ENCODE results near the gene DNAJC4. TPM values are rescaled to one million over a fixed set of nuclear protein-coding genes. Genes with fewer than 3 reads are reported as not detected.

DNAJC4 gene
- total and polyA plus RNA-seq, 11 donors: 31.2 to 123 (median 47.2) TPM

- no peak for ATAC-seq
- TF ChIP-seq CTCF (IDR thresholded peaks at IDR 0.05): no peak
- TF ChIP-seq POLR2A (IDR thresholded peaks at IDR 0.05): no peak
- H3K27me3 ChIP-seq: no peaks in the 10 kb centered on the region
- WGBS, 4 donors: 84 to 87% (median 85%) methylated on average over 15 to 18 of the region's 18 CpGs
- H3K36me3 ChIP-seq: peaks cover 0 to 63% (median 10%) of the 10 kb centered on the region in 9 donors
- peak overlapping the region in 7 of 12 donors; percentile 9 to 98 (median 88) for H3K27ac ChIP-seq
- intact Hi-C loops (cut with DNase I): no loop called here
- peak in 2 of 5 donors; percentile 24 to 59 for DNase-seq
- no peaks in the 10 kb centered on the region for H3K9me3 ChIP-seq
- H3K4me1 ChIP-seq: peaks cover 0 to 44% (median 26%) of the 10 kb centered on the region in 12 donors
- peak overlapping the region in 1 of 12 donors; percentile 75 for H3K4me3 ChIP-seq
These were observed 21.4 kb upstream of the DNAJC4 start for GRCh38 chr11:64208796-64209562.

- Histone ChIP-seq H3K9me3 (no peaks in the 10 kb centered on the region), H3K27me3 (no peaks in the 10 kb centered on the region), H3K4me1 (peaks cover 0 to 39% (median 22%) of the 10 kb centered on the region in 12 donors), H3K27ac (no peak overlapping the region), H3K36me3 (peaks cover 0 to 63% (median 6%) of the 10 kb centered on the region in 9 donors), H3K4me3 (no peak overlapping the region)
- intact Hi-C loops (cut with DNase I): no loop called here
- no peak for ATAC-seq
- 85 to 93% (median 87%) methylated on average over 8 of the region's 8 CpGs for WGBS, 4 donors
- DNase-seq: peak in 1 of 5 donors; percentile 31
- TF ChIP-seq CTCF (IDR thresholded peaks at IDR 0.05) (no peak), POLR2A (IDR thresholded peaks at IDR 0.05) (no peak)
These were observed 20.8 kb upstream of the DNAJC4 start for GRCh38 chr11:64209563-64209843.

- no peak overlapping the region for H3K4me3 ChIP-seq
- no peak for TF ChIP-seq CTCF (IDR thresholded peaks at IDR 0.05)
- no peak for TF ChIP-seq POLR2A (IDR thresholded peaks at IDR 0.05)
- no peak overlapping the region for H3K27ac ChIP-seq
- H3K36me3 ChIP-seq: peaks cover 0 to 65% (median 0%) of the 10 kb centered on the region in 9 donors
- WGBS, 4 donors: 95 to 96% (median 95%) methylated on average over 21 to 24 of the region's 24 CpGs
- H3K4me1 ChIP-seq: peaks cover 0 to 32% (median 16%) of the 10 kb centered on the region in 12 donors
- ATAC-seq (no peak), DNase-seq (peak in 2 of 5 donors; percentile 21 to 56)
- intact Hi-C loops (cut with DNase I): no loop called here
- no peaks in the 10 kb centered on the region for H3K9me3 ChIP-seq
- no peaks in the 10 kb centered on the region for H3K27me3 ChIP-seq
These were observed 19.9 kb upstream of the DNAJC4 start for GRCh38 chr11:64210301-64211020.

GRCh38 chr11:64211181-64211872 is 19.0 kb upstream of the DNAJC4 start:
- peaks cover 0 to 26% (median 15%) of the 10 kb centered on the region in 12 donors for H3K4me1 ChIP-seq
- intact Hi-C loops (cut with DNase I): no loop called here
- H3K4me3 ChIP-seq: no peak overlapping the region
- TF ChIP-seq POLR2A (IDR thresholded peaks at IDR 0.05) (no peak), CTCF (IDR thresholded peaks at IDR 0.05) (no peak)
- ATAC-seq (no peak), DNase-seq (peak in 2 of 5 donors; percentile 23 to 58)
- no peaks in the 10 kb centered on the region for H3K9me3 ChIP-seq
- WGBS, 4 donors: 87 to 93% (median 91%) methylated on average over 27 to 30 of the region's 30 CpGs
- no peak overlapping the region for H3K27ac ChIP-seq
- no peaks in the 10 kb centered on the region for H3K27me3 ChIP-seq
- peaks cover 0 to 72% (median 0%) of the 10 kb centered on the region in 9 donors for H3K36me3 ChIP-seq

All from heart left ventricle (tissue), 16 donors.